Endodermal cell (in vitro differentiated cells): Measurements from ENCODE around the gene MYO18B. TPM values are rescaled to one million over a fixed set of nuclear protein-coding genes. Genes with fewer than 3 reads are reported as not detected.

Experiments
- DNase-seq: peaks from one replicate; pipeline ENCODE4 v3.0.0-alpha.2; 2017
- H3K27ac ChIP-seq: 2 replicates; pipeline ENCODE4 v1.5.1; 2013; ENCODE audit warnings: mild to moderate bottlenecking, low read depth, low read length, moderate library complexity
- H3K27me3 ChIP-seq: 2 replicates; pipeline ENCODE4 v1.6.1; 2013; ENCODE audit warnings: mild to moderate bottlenecking, low read length, moderate library complexity; ENCODE audit not compliant: insufficient read depth, control insufficient read depth, poor library complexity, severe bottlenecking
- H3K36me3 ChIP-seq: 2 replicates; pipeline ENCODE4 v1.7.0; 2013; ENCODE audit warnings: mild to moderate bottlenecking, low read length, moderate library complexity; ENCODE audit not compliant: control insufficient read depth, insufficient read depth
- H3K4me1 ChIP-seq: one replicate; pipeline ENCODE4 v1.7.0; 2013; ENCODE audit warnings: low read length; ENCODE audit not compliant: control insufficient read depth, insufficient read depth
- H3K4me3 ChIP-seq: 2 replicates; pipeline ENCODE4 v1.5.1; 2013; ENCODE audit warnings: mild to moderate bottlenecking, low read length, moderate library complexity
- H3K9ac ChIP-seq: 2 replicates; pipeline ENCODE4 v1.6.1; 2013; ENCODE audit warnings: mild to moderate bottlenecking, low read length, moderate library complexity; ENCODE audit not compliant: poor library complexity, severe bottlenecking; ENCODE audit errors: extremely low read depth
- H3K9me3 ChIP-seq: 2 replicates; pipeline ENCODE4 v1.6.1; 2013; ENCODE audit warnings: mild to moderate bottlenecking, low read length, moderate library complexity; ENCODE audit not compliant: control insufficient read depth
- H3K27ac Mint-ChIP-seq: 2 replicates; pipeline ENCODE4 v1.8.0; 2020; ENCODE audit warnings: mixed read lengths
- H3K27me3 Mint-ChIP-seq: 2 replicates; pipeline ENCODE4 v1.8.0; 2021; ENCODE audit warnings: mild to moderate bottlenecking, mixed read lengths; ENCODE audit not compliant: insufficient read depth
- H3K36me3 Mint-ChIP-seq: 2 replicates; pipeline ENCODE4 v1.8.0; 2020; ENCODE audit warnings: low read depth, mixed read lengths
- H3K4me1 Mint-ChIP-seq: 2 replicates; pipeline ENCODE4 v1.8.0; 2020; ENCODE audit warnings: mixed read lengths
- H3K4me3 Mint-ChIP-seq: 2 replicates; pipeline ENCODE4 v1.8.0; 2020; ENCODE audit warnings: mild to moderate bottlenecking, moderate library complexity, mixed read lengths
- H3K9me3 Mint-ChIP-seq: 2 replicates; pipeline ENCODE4 v1.8.0; 2020; ENCODE audit warnings: mild to moderate bottlenecking, mixed read lengths
- WGBS, 2 experiments: methylation state at CpG; one replicate each; pipeline versions ENCODE4 v1.1.5 to v1.1.7; 2013; ENCODE audit warnings: missing lambda C conversion rate in 2 of 2, mixed read lengths in 1 of 2; ENCODE audit not compliant: insufficient coverage in 1 of 2, insufficient read length in 1 of 2; 5-methylcytosine and 5-hydroxymethylcytosine counted together
- total RNA-seq, 2 donors: library from RNA; stranded (reverse); fragmentation: NEBNext Ultra II Directional in 1 of 2; extraction: Animal tissue kit (Norgen Biotek cat#: 25700) in 1 of 2; gene quantifications; 2 replicates in 1 of 2; 3 replicates in 1 of 2; pipeline ENCODE4 v1.2.1, GENCODE V29; 2021
- TF ChIP-seq, protein P1 (sequence below): fragments of 200-600 bp; sonication (generic); conservative IDR thresholded peaks from 2 replicates; pipeline ENCODE4 v1.5.0; 2021; ENCODE audit warnings: antibody characterized with exemption, mild to moderate bottlenecking

MYO18B gene
- total RNA-seq, 2 donors from 2014 or later, result 0.77 to 0.84 TPM

DNA sequence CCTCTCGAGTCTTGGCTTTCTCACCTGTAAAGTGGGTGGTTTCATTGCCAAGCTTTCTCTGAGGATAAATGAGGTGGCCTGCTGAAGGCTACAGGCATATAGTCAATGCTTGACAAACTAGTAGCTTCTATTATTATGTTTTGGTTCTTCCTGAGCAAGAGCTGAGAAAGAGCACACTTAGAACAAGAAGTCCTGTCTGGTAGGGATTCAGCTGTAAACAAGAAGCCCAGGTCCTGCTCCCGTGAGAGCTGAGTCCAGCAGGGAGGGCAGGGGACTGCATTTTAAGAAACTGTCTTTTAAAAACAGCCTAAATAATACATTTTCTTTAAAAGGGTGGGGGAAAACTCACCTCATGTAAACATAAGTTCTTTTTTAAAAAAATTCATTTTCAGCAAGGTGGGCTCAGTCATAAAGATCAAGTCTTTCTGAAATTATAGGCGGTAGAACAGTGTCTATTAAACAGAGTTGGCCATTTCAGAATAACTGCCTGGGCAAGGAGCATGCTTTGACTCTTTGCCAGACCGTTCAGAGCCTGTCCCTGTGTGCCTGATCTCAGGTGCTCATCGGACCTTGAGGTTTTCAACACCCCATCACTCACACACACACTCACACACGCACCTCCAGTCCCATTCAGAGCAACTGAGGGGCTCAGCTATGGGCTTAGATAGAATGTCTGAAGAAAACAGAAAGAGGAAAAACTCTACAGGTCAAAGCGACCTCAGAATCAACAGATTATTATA, 29.2 kb upstream of the MYO18B start:
- Histone ChIP-seq H3K27ac (no peak overlapping the region), H3K9me3 (no peaks in the 10 kb centered on the region), H3K4me1 (no peaks in the 10 kb centered on the region), H3K9ac (no peak overlapping the region), H3K27me3 (no peaks in the 10 kb centered on the region), H3K36me3 (peaks cover 4% of the 10 kb centered on the region), H3K4me3 (no peak overlapping the region)
- no peaks in the 10 kb centered on the region for H3K9me3 Mint-ChIP-seq
- DNase-seq, result no peak
- no peaks in the 10 kb centered on the region for H3K27me3 Mint-ChIP-seq
- no peak overlapping the region for H3K27ac Mint-ChIP-seq
- peaks cover 15% of the 10 kb centered on the region for H3K36me3 Mint-ChIP-seq
- 87 to 94% methylated on average over 2 to 7 of the region's 7 CpGs for WGBS, 2 experiments
- no peaks in the 10 kb centered on the region for H3K4me1 Mint-ChIP-seq
- TF ChIP-seq, protein P1, sequence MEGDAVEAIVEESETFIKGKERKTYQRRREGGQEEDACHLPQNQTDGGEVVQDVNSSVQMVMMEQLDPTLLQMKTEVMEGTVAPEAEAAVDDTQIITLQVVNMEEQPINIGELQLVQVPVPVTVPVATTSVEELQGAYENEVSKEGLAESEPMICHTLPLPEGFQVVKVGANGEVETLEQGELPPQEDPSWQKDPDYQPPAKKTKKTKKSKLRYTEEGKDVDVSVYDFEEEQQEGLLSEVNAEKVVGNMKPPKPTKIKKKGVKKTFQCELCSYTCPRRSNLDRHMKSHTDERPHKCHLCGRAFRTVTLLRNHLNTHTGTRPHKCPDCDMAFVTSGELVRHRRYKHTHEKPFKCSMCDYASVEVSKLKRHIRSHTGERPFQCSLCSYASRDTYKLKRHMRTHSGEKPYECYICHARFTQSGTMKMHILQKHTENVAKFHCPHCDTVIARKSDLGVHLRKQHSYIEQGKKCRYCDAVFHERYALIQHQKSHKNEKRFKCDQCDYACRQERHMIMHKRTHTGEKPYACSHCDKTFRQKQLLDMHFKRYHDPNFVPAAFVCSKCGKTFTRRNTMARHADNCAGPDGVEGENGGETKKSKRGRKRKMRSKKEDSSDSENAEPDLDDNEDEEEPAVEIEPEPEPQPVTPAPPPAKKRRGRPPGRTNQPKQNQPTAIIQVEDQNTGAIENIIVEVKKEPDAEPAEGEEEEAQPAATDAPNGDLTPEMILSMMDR, result no peak
- no peak overlapping the region for H3K4me3 Mint-ChIP-seq

DNA sequence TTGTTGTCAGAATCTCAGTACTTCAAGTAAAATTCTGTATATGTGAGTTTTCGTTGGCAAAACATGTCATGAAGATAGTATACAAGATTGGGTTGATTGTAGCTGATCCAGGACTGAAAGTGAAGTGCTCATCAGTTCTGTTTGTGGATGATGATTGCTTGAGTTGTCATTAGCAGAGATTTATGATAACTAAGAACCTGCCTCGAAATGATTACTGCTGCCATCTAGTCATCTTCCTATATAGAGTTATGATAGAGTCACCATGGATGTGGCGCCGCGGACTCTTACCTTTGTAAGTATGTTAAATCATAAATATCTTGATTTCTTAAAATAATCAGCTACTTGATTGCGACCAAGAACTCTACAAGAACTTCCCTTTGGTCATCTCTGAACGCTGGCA, 27.9 kb upstream of the MYO18B start:
- Mint-ChIP-seq H3K4me1 (no peaks in the 10 kb centered on the region), H3K36me3 (peaks cover 11% of the 10 kb centered on the region), H3K9me3 (no peaks in the 10 kb centered on the region), H3K27ac (no peak overlapping the region), H3K27me3 (no peaks in the 10 kb centered on the region), H3K4me3 (no peak overlapping the region)
- Histone ChIP-seq H3K9ac (no peak overlapping the region), H3K9me3 (no peaks in the 10 kb centered on the region), H3K27ac (no peak overlapping the region), H3K36me3 (peaks cover 4% of the 10 kb centered on the region), H3K27me3 (no peaks in the 10 kb centered on the region), H3K4me3 (no peak overlapping the region), H3K4me1 (no peaks in the 10 kb centered on the region)
- 89 to 100% methylated on average over 3 to 4 of the region's 7 CpGs for WGBS, 2 experiments
- no peak for DNase-seq
- TF ChIP-seq, protein P1, result no peak

DNA sequence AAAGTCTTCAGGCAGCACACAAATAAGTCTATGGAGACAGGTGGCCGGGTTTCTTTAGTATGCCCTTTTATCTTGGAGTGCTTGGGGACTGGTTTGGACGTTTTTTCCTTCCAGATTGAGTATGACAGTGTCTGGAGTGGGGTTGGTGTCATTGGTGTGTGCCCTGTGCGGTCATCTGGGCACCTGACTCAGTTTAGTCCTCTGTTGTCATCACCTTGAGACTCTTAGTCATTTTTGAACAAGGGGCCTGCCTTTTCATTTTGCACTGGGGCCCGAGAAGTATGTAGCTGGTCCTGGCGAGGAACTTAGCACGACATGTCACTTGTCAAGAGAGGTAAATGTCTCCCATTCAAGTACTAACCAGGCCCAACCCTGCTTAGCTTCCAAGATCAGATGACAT, 27.2 kb upstream of the MYO18B start:
- no peaks in the 10 kb centered on the region for H3K27me3 Mint-ChIP-seq
- no peaks in the 10 kb centered on the region for H3K9me3 Mint-ChIP-seq
- peaks cover 10% of the 10 kb centered on the region for H3K36me3 Mint-ChIP-seq
- H3K4me3 Mint-ChIP-seq, result no peak overlapping the region
- H3K4me3 ChIP-seq, result no peak overlapping the region
- no peaks in the 10 kb centered on the region for H3K4me1 ChIP-seq
- no peak overlapping the region for H3K9ac ChIP-seq
- no peaks in the 10 kb centered on the region for H3K9me3 ChIP-seq
- H3K27ac Mint-ChIP-seq, result no peak overlapping the region
- H3K27ac ChIP-seq, result no peak overlapping the region
- no peak for DNase-seq
- H3K4me1 Mint-ChIP-seq, result no peaks in the 10 kb centered on the region
- WGBS, 2 experiments, result 72 to 77% methylated on average over 4 to 6 of the region's 6 CpGs
- H3K27me3 ChIP-seq, result no peaks in the 10 kb centered on the region
- TF ChIP-seq, protein P1, result no peak
- H3K36me3 ChIP-seq, result peaks cover 4% of the 10 kb centered on the region
